ENCODE data around the gene RHBDD1. TPM values are rescaled to one million over a fixed set of nuclear protein-coding genes. Genes with fewer than 3 reads are reported as not detected.

RHBDD1 gene
- total and polyA plus RNA-seq, 7 donors: 1.8 to 28.0 (median 17.5) TPM

GRCh38 chr2:226983895-226984749, 148.3 kb downstream of the RHBDD1 start:
- H3K9me3 ChIP-seq: no peaks in the 10 kb centered on the region
- 80 to 83% methylated on average over 12 of the region's 12 CpGs for WGBS, 2 donors
- no peaks in the 10 kb centered on the region for H3K27me3 ChIP-seq
- peaks cover 0 to 11% (median 4%) of the 10 kb centered on the region in 4 donors for H3K4me1 ChIP-seq
- intact Hi-C loops (cut with DNase I): loop anchor here (2.0 to 10.0 kb wide), 4 partner anchors 149 to 1315 kb away; partner anchors contain the start of gene RHBDD1
- no peak overlapping the region for H3K4me3 ChIP-seq
- peak overlapping the region in 1 of 4 donors; percentile 52 for H3K27ac ChIP-seq
- no peak for DNase-seq
- TF ChIP-seq POLR2AphosphoS5 (IDR thresholded peaks at IDR 0.05): no peak
- TF ChIP-seq POLR2A (IDR thresholded peaks at IDR 0.05): no peak
- TF ChIP-seq CTCF (IDR thresholded peaks at IDR 0.05): no peak
- no peak for TF ChIP-seq EP300 (IDR thresholded peaks at IDR 0.05)
- no peaks in the 10 kb centered on the region for H3K36me3 ChIP-seq

DNA sequence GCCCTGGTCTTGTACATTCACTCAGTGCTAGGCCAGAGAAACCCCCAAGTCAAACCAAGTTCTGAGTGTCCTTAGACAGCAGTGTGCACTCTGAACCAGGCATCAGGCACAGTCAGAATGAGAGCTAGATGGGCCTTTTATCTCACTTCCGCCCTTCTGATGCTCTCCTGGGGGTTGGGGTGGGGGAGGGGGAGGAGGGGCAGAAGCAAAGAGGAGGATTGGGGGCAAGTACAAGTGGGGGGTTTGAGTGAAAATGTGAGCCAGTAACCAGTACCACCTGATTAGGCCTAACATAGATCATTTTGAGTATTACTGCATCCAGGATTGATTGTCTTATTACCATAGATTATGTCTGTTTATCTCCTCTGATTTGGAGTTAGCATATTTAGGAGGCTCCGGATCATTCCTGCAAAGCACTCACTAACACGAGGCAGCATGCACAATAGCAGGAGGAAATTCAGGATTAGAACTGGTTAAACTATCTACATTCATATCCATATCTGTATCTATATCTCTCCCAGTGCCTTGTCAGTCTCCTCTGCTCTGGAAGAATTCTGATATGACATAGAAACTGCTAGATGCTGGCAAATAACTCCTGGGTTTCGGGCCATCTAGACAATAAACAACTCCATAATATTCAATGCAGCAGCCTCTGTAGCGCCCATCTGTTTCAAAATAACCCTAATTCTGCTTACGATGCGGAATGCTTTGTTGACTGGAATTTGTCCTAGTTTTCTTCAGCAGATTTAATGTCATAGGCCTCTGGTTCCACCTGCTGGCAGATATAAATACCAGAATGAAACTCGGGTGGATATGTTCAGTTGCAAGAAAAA, 149.1 kb downstream of the RHBDD1 start:
- Histone ChIP-seq H3K9me3 (no peaks in the 10 kb centered on the region), H3K36me3 (no peaks in the 10 kb centered on the region), H3K4me3 (no peak overlapping the region), H3K27ac (peak overlapping the region in 1 of 4 donors; percentile 52), H3K4me1 (peaks cover 0 to 11% (median 4%) of the 10 kb centered on the region in 4 donors), H3K27me3 (no peaks in the 10 kb centered on the region)
- no peak for DNase-seq
- TF ChIP-seq POLR2AphosphoS5 (IDR thresholded peaks at IDR 0.05): peak in 3 of 4 donors; percentile 26 to 38 (median 33)
- no peak for TF ChIP-seq EP300 (IDR thresholded peaks at IDR 0.05)
- TF ChIP-seq CTCF (IDR thresholded peaks at IDR 0.05): peak; percentile 46 to 78 (median 65)
- TF ChIP-seq POLR2A (IDR thresholded peaks at IDR 0.05): no peak
- 35 to 39% methylated on average over 8 of the region's 8 CpGs for WGBS, 2 donors
- intact Hi-C loops (cut with DNase I): loop anchor here (2.0 to 10.0 kb wide), 3 partner anchors 150 to 1316 kb away; partner anchors contain the start of gene RHBDD1

DNA sequence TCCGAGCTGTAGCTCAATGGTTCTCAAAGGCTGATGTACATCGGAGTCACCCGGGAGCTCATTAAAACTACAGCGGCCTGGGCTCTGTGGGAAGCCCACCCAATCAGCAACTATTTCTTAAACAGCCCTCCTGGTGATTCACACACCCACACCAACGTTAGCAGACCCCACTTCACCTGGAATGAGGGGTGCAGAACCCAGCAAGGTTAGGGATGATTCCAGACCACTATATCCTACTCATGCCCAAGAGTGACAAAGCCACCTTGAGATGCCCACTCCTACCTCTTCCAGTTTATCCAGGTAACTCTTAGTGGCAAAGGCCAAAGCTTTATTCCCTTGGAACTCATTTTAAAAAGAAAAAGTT, 149.7 kb downstream of the RHBDD1 start:
- Histone ChIP-seq H3K27ac (no peak overlapping the region), H3K4me3 (no peak overlapping the region), H3K9me3 (no peaks in the 10 kb centered on the region), H3K4me1 (peaks cover 0 to 11% (median 4%) of the 10 kb centered on the region in 4 donors), H3K36me3 (no peaks in the 10 kb centered on the region), H3K27me3 (no peaks in the 10 kb centered on the region)
- TF ChIP-seq CTCF (IDR thresholded peaks at IDR 0.05) (peak in 2 of 4 experiments; percentile 4 to 19), POLR2AphosphoS5 (IDR thresholded peaks at IDR 0.05) (no peak)
- DNase-seq: no peak
- WGBS, 2 donors: 53% methylated on average over 5 of the region's 5 CpGs
- intact Hi-C loops (cut with DNase I): loop anchor here (2.0 to 10.0 kb wide), 3 partner anchors 151 to 1317 kb away; partner anchors contain the start of gene RHBDD1

DNA sequence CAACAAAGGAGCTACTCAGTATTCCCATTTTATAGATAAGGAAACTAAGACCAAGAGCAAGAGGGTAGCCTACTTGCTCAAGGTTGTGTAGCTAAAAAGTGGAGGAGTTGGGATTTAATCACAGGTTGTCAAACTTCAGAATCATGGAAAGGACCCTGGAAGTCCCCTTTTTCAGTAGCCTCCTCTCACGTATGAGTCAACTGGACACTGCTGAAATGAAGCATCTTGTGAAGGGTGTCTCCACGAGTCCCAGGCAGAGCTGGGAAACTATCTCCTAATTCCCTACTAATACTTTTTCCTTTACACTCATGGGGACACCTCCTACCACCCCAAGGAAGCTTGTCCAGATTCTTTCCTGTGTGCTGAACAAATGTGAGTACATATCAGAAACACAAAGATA, 155.8 kb downstream of the RHBDD1 start:
- no peak for TF ChIP-seq CTCF (IDR thresholded peaks at IDR 0.05)
- no peak for TF ChIP-seq POLR2A (IDR thresholded peaks at IDR 0.05)
- no peak for TF ChIP-seq EP300 (IDR thresholded peaks at IDR 0.05)
- no peak for TF ChIP-seq POLR2AphosphoS5 (IDR thresholded peaks at IDR 0.05)
- intact Hi-C loops (cut with DNase I): no loop called here
- no peak overlapping the region for H3K4me3 ChIP-seq
- no peaks in the 10 kb centered on the region for H3K4me1 ChIP-seq
- H3K36me3 ChIP-seq: peaks cover 0 to 15% (median 0%) of the 10 kb centered on the region in 4 donors
- no peak overlapping the region for H3K27ac ChIP-seq
- no peaks in the 10 kb centered on the region for H3K9me3 ChIP-seq
- DNase-seq: no peak
- WGBS, 2 donors: 83 to 88% methylated on average over 2 of the region's 2 CpGs
- H3K27me3 ChIP-seq: no peaks in the 10 kb centered on the region
